GM19351 (cell line): ENCODE measurements around the gene CORO2B.

ENCODE experiments used
- ATAC-seq: cut with Tn5 transposase; IDR thresholded peaks from one replicate; pipeline ENCODE4 v1.9.1; 2021; ENCODE audit warnings: mild to moderate bottlenecking, moderate library complexity; ENCODE audit not compliant: unreplicated experiment

Gene CORO2B

DNA sequence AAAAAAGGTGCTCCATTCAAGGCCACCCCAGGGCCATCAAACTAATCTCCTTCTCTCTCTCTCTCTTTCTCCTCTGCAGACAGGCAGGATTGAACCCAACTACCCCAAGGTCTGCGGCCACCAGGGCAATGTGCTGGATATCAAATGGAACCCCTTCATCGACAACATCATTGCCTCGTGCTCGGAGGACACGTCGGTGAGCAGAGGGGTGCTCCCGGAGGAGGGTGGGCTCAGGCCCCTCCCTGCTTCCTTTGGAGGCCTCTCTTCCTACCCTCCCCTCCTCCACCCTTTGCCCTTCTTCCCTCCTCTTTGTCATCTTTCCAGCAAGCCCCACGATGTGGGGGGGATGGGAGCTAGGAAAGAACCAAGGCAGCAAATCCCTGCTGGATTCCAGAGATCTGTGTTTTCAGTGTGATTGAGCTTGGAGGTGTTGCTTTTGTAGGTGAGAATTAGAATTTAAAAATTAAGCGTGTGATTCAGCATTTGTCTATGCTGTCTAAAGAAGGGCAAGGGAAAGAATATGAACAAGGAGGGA, 116.3 kb downstream of the CORO2B start:
- no peak for ATAC-seq

GRCh38 chr15:68696414-68697363, 117.9 kb downstream of the CORO2B start:
- ATAC-seq, result no peak

- ATAC-seq, result no peak
Observed at GRCh38 chr15:68697711-68698690, 119.2 kb downstream of the CORO2B start.

GRCh38 chr15:68698708-68699107, 119.9 kb downstream of the CORO2B start:
- ATAC-seq, result no peak

- no peak for ATAC-seq
Observed at GRCh38 chr15:68699124-68699880, 120.5 kb downstream of the CORO2B start.

- no peak for ATAC-seq
Observed at GRCh38 chr15:68699881-68700454, 121.2 kb downstream of the CORO2B start.

GRCh38 chr15:68700455-68701123, 121.8 kb downstream of the CORO2B start:
- no peak for ATAC-seq

GRCh38 chr15:68701886-68702285, 123.1 kb downstream of the CORO2B start:
- ATAC-seq, result no peak

DNA sequence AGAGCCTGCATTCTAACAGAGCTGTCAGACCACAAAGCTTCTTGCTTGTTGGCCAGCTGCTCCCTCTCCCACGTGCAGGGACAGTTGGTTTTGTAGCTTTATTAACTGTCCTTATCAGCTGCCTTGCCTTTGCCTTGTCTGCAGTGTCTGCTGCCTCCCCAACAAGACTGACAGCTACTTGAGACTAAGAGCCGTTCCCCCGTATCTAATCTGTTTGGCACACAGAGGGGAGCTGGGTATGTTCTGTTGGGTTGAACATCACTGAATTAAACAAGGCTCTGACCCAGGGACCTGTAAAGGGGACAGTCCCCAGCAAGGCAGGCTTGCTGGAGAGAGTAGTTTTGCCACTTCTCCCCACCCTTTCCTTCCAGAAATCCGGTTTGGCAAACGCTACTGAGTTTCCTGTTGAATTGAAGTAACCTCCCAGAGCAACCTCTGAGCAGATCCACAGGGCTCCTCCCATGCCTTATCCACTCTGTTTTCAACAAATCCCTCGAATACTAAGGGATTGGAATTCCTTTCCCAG, 125.8 kb downstream of the CORO2B start:
- no peak for ATAC-seq

DNA sequence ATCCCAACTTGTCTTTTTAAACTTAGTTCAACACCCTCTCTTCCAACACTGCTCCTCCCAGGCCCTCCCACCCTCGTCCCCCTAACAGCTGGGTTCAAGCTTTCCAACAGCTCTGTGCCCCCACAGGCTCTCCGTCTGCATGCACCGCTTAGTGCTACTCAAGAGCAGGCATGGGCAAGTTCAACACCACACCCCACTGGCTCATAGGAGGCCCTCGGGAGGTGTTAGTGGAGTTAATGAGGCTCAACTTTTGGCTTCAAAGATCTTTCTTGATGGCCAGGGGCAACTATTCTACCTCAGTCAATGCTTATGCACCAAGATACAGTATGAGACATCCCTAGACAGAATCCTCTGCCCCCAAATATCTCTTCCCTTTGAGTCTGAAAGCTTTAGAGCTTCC, 127.5 kb downstream of the CORO2B start:
- ATAC-seq, result no peak

- no peak for ATAC-seq
Observed at GRCh38 chr15:68706931-68707330, 128.1 kb downstream of the CORO2B start.

- no peak for ATAC-seq
Observed at GRCh38 chr15:68707386-68707785, 128.6 kb downstream of the CORO2B start.

GRCh38 chr15:68709876-68710275, 131.1 kb downstream of the CORO2B start:
- ATAC-seq, result no peak

- ATAC-seq, result no peak
Observed at GRCh38 chr15:68710536-68710935, 131.7 kb downstream of the CORO2B start.

- no peak for ATAC-seq
Observed at GRCh38 chr15:68711406-68711805, 132.6 kb downstream of the CORO2B start.

DNA sequence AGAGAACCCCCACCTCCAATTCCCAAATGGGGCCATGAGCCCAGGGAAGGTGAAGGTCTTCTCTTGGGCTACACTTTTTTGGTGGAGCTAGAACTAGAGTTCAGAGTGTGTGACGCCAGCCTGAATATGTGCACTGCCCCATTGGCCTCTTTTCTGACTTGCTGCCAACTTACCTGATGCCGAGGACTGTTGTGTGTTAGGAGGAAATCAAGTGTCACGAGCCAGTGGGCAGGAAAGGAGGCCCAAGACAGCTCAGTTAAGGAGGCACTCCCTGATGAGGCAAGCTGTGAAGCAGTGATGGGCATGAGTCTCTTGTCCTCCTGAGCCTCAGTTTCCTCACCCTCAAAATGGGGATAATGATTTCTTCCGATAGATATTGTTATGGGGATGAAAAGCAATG, 134.1 kb downstream of the CORO2B start:
- ATAC-seq, result no peak

GRCh38 chr15:68713874-68714273, 135.1 kb downstream of the CORO2B start:
- ATAC-seq, result no peak

GRCh38 chr15:68715111-68715510, 136.3 kb downstream of the CORO2B start:
- ATAC-seq, result no peak

GRCh38 chr15:68717951-68718350, 139.2 kb downstream of the CORO2B start:
- ATAC-seq, result no peak
